ENCODE measurements around the gene KCNG2.

GRCh38 chr18:79803611-79804051 is 5.9 kb downstream of the KCNG2 start:
- TF ChIP-seq, protein P1, sequence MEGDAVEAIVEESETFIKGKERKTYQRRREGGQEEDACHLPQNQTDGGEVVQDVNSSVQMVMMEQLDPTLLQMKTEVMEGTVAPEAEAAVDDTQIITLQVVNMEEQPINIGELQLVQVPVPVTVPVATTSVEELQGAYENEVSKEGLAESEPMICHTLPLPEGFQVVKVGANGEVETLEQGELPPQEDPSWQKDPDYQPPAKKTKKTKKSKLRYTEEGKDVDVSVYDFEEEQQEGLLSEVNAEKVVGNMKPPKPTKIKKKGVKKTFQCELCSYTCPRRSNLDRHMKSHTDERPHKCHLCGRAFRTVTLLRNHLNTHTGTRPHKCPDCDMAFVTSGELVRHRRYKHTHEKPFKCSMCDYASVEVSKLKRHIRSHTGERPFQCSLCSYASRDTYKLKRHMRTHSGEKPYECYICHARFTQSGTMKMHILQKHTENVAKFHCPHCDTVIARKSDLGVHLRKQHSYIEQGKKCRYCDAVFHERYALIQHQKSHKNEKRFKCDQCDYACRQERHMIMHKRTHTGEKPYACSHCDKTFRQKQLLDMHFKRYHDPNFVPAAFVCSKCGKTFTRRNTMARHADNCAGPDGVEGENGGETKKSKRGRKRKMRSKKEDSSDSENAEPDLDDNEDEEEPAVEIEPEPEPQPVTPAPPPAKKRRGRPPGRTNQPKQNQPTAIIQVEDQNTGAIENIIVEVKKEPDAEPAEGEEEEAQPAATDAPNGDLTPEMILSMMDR (IDR thresholded peaks at IDR 0.05; ENCODE audit: insufficient read depth, low read length, poor library complexity, severe bottlenecking): no peak
- no peak for TF ChIP-seq EZH2phosphoT487 (conservative IDR thresholded peaks at IDR 0.05; ENCODE audit: low read length)

All from SU-DHL-6 (cell line).